Spinal cord (tissue), 9 donors: Measurements from ENCODE around the gene FER1L5. TPM values are rescaled to one million over a fixed set of nuclear protein-coding genes. Genes with fewer than 3 reads are reported as not detected.

ENCODE experiments used
- DNase-seq, 6 donors: peaks; one replicate each; pipeline versions ENCODE4 v3.0.0 to v3.0.0-alpha.2; 2013 to 2015; ENCODE audit warnings: low spot score in 6 of 6, low read depth in 4 of 6
- H3K27ac ChIP-seq: one replicate; pipeline ENCODE4 v1.5.1; 2013; ENCODE audit warnings: low read depth, low read length, control low read depth
- H3K27me3 ChIP-seq: one replicate; pipeline ENCODE4 v1.6.1; 2013; ENCODE audit warnings: low read length; ENCODE audit not compliant: control insufficient read depth, insufficient read depth
- H3K36me3 ChIP-seq: one replicate; pipeline ENCODE4 v1.6.1; 2013; ENCODE audit warnings: low read length; ENCODE audit not compliant: control insufficient read depth, insufficient read depth
- H3K4me1 ChIP-seq: one replicate; pipeline ENCODE4 v1.6.1; 2013; ENCODE audit warnings: low read length; ENCODE audit not compliant: control insufficient read depth, insufficient read depth
- H3K4me3 ChIP-seq: one replicate; pipeline ENCODE4 v1.5.1; 2013; ENCODE audit warnings: low read depth, low read length, control low read depth
- H3K9me3 ChIP-seq: one replicate; pipeline ENCODE4 v1.6.1; 2013; ENCODE audit warnings: low read length; ENCODE audit not compliant: control insufficient read depth, insufficient read depth
- polyA plus RNA-seq, 2 donors: library from polyadenylated mRNA; unstranded; fragments of 120-200 nt; gene quantifications; one replicate each; pipeline ENCODE4 v1.2.1, GENCODE V29; 2013; ENCODE audit not compliant: insufficient read length in 2 of 2
- total RNA-seq, 2 donors: library from RNA; depleted of rRNA in 1 of 2; stranded (reverse); fragments of 120-200 nt in 1 of 2; fragments of >200 nt in 1 of 2; gene quantifications; one replicate each; pipeline versions ENCODE4 v1.2.3 to v1.2.4, GENCODE V29; 2013 to 2014

Gene FER1L5
- total and polyA plus RNA-seq, 4 donors, result 0.27 to 0.66 (median 0.43) TPM

- Histone ChIP-seq H3K36me3 (no peaks in the 10 kb centered on the region), H3K27ac (no peak overlapping the region), H3K27me3 (no peaks in the 10 kb centered on the region), H3K4me1 (no peaks in the 10 kb centered on the region), H3K4me3 (no peak overlapping the region), H3K9me3 (no peaks in the 10 kb centered on the region)
- DNase-seq, result no peak
Measured at GRCh38 chr2:96754317-96754716, 111.8 kb downstream of the FER1L5 start.

Other genes with a start within 250 kb of the FER1L5 start
- gene NEURL3, start 137.4 kb upstream of the FER1L5 start, total RNA-seq, result under 1 TPM; 0.28 to 0.30 TPM
- gene NEURL3, start 137.4 kb upstream of the FER1L5 start, polyA plus RNA-seq, result under 1 TPM; 0.57 to 0.74 TPM
- gene ARID5A, start 106.0 kb upstream of the FER1L5 start, total RNA-seq, result 1 to 10 TPM; 5.2 to 7.9 TPM
- 10 to 100 TPM; 11.2 to 12.2 TPM for gene ARID5A, start 106.0 kb upstream of the FER1L5 start, polyA plus RNA-seq
- 10 to 100 TPM; 31.2 to 43.6 TPM for gene KANSL3, start 4.5 kb upstream of the FER1L5 start, total RNA-seq
- 10 to 100 TPM; 35.4 to 44.4 TPM for gene KANSL3, start 4.5 kb upstream of the FER1L5 start, polyA plus RNA-seq
- 10 to 100 TPM; 29.7 to 34.0 TPM for gene LMAN2L, start 97.3 kb downstream of the FER1L5 start, total RNA-seq
- 10 to 100 TPM; 26.7 to 33.6 TPM for gene LMAN2L, start 97.3 kb downstream of the FER1L5 start, polyA plus RNA-seq
- gene CNNM4, start 118.1 kb downstream of the FER1L5 start, total RNA-seq, result 1 to 10 TPM; 5.1 TPM
- gene CNNM4, start 118.1 kb downstream of the FER1L5 start, polyA plus RNA-seq, result 10 to 100 TPM in 1 of 2 donors, 1 to 10 TPM in 1; 9.7 to 12.6 TPM
- gene CNNM3, start 173.5 kb downstream of the FER1L5 start, total RNA-seq, result 10 to 100 TPM; 10.2 to 14.0 TPM
- gene CNNM3, start 173.5 kb downstream of the FER1L5 start, polyA plus RNA-seq, result 10 to 100 TPM; 37.0 to 51.5 TPM
- 1 to 10 TPM; 2.6 to 5.6 TPM for gene ANKRD23, start 201.3 kb downstream of the FER1L5 start, total RNA-seq
- gene ANKRD23, start 201.3 kb downstream of the FER1L5 start, polyA plus RNA-seq, result 10 to 100 TPM in 1 of 2 donors, 1 to 10 TPM in 1; 10.0 to 14.4 TPM
- gene ANKRD39, start 215.3 kb downstream of the FER1L5 start, total RNA-seq, result 10 to 100 TPM in 1 of 2 donors, 1 to 10 TPM in 1; 7.6 to 12.6 TPM
- gene ANKRD39, start 215.3 kb downstream of the FER1L5 start, polyA plus RNA-seq, result 10 to 100 TPM; 24.0 to 27.6 TPM
- 10 to 100 TPM; 35.9 to 42.9 TPM for gene SEMA4C, start 227.3 kb downstream of the FER1L5 start, total RNA-seq
- gene SEMA4C, start 227.3 kb downstream of the FER1L5 start, polyA plus RNA-seq, result 10 to 100 TPM; 71.8 to 84.0 TPM